HCT116 (cell line): ENCODE data around the gene GALNT5. TPM values are rescaled to one million over a fixed set of nuclear protein-coding genes. Genes with fewer than 3 reads are reported as not detected.

Experiments
- ATAC-seq: fragments of 200-7000 bp; cut with Tn5 transposase; 2 replicates; pipeline ENCODE4 v1.9.1; 2020; ENCODE audit warnings: mild to moderate bottlenecking, moderate library complexity
- BruUV-seq: library from RNA; stranded (reverse); fragments of 400-500 nt; replicated peaks from 2 replicates; lab custom pipeline; 2021; lab: Mats Ljungman, UMichigan
- CTCF ChIA-PET: fragments of 300-600 bp; sonication (Branson Sonifier 250); formaldehyde crosslinking; loops from one replicate; lab custom pipeline; 2021; ENCODE audit warnings: antibody characterized with exemption; lab: Charles Lee
- POLR2A ChIA-PET: fragments of 300-600, 350-600 bp; sonication (Branson Sonifier 250); formaldehyde crosslinking; loops from one replicate; lab custom pipeline; 2021; ENCODE audit warnings: antibody characterized with exemption; lab: Charles Lee
- RAD21 ChIA-PET, 2 experiments: fragments of 300-600 bp; sonication (Branson Sonifier 250); formaldehyde crosslinking; loops; one replicate each; lab custom pipeline; 2023; ENCODE audit warnings: low total read pairs in 2 of 2; ENCODE audit not compliant: uncharacterized antibody in 2 of 2, unreplicated experiment in 2 of 2, low non-redundant PET in 1 of 2; lab: Charles Lee
- DNase-seq: peaks from one replicate; pipeline ENCODE4 v3.0.0-alpha.2; 2010; ENCODE audit warnings: low read depth, low spot score
- H2AFZ ChIP-seq: fragments of 200-600 bp; shearing (Covaris generic), sonication (generic); 2 replicates; pipeline ENCODE4 v1.6.1; 2017; ENCODE audit warnings: low read depth, mixed run types, mixed read lengths, antibody characterized with exemption, low read length; ENCODE audit not compliant: poor library complexity, severe bottlenecking
- H3K27ac ChIP-seq: 2 replicates; pipeline ENCODE4 v1.5.1; 2012; ENCODE audit warnings: low read depth, low read length
- H3K27me3 ChIP-seq: fragments of 200-600 bp; sonication (generic); 2 replicates; pipeline ENCODE4 v1.6.1; 2016; ENCODE audit warnings: mixed run types, low read length, mixed read lengths; ENCODE audit not compliant: insufficient read depth
- H3K36me3 ChIP-seq, 2 experiments: fragments of 200-500 bp in 1 of 2; fragments of 200-600 bp in 1 of 2; sonication (Bioruptor generic) in 1 of 2; sonication (generic) in 1 of 2; 2 replicates each; pipeline versions ENCODE4 v1.5.1 to v1.6.1; 2014 to 2016; ENCODE audit warnings: low read length in 2 of 2, inconsistent platforms in 1 of 2, mixed read lengths in 1 of 2, mixed run types in 1 of 2; ENCODE audit not compliant: insufficient read depth in 2 of 2, control insufficient read depth in 1 of 2
- H3K4me1 ChIP-seq, 2 experiments: fragments of 200-600 bp in 1 of 2; sonication (generic) in 1 of 2; 2 replicates each; pipeline versions ENCODE4 v1.5.1 to v1.6.1; 2012 to 2017; ENCODE audit warnings: low read length in 2 of 2, inconsistent platforms in 1 of 2, mild to moderate bottlenecking in 1 of 2, mixed read lengths in 1 of 2, mixed run types in 1 of 2, moderate library complexity in 1 of 2; ENCODE audit not compliant: insufficient read depth in 2 of 2, control insufficient read depth in 1 of 2
- H3K4me2 ChIP-seq: fragments of 200-600 bp; sonication (generic); 2 replicates; pipeline ENCODE4 v1.6.1; 2017; ENCODE audit warnings: mixed run types, low read length, mixed read lengths
- H3K4me3 ChIP-seq, 2 experiments: fragments of 200-600 bp in 1 of 2; sonication (generic) in 1 of 2; replicated peaks in 1 of 2; 2 replicates each; pipeline ENCODE4 v1.5.1; 2011 to 2016; ENCODE audit warnings: low read length in 2 of 2, control low read depth in 1 of 2, low read depth in 1 of 2, mild to moderate bottlenecking in 1 of 2, mixed read lengths in 1 of 2, mixed run types in 1 of 2
- H3K79me2 ChIP-seq: fragments of 200-600 bp; sonication (generic); 2 replicates; pipeline ENCODE4 v1.6.1; 2017; ENCODE audit warnings: mild to moderate bottlenecking, mixed run types, low read length, moderate library complexity, mixed read lengths; ENCODE audit not compliant: insufficient read depth
- H3K9ac ChIP-seq: fragments of 200-600 bp; sonication (generic); 2 replicates; pipeline ENCODE4 v1.6.1; 2016; ENCODE audit warnings: low read length, mixed read lengths
- H3K9me2 ChIP-seq: fragments of 200-600 bp; sonication (generic), shearing (Covaris generic); 2 replicates; pipeline ENCODE4 v1.6.1; 2017; ENCODE audit warnings: mixed run types, mild to moderate bottlenecking, moderate library complexity; ENCODE audit not compliant: insufficient read depth
- H3K9me3 ChIP-seq, 2 experiments: fragments of 200-500 bp in 1 of 2; fragments of 200-600 bp in 1 of 2; sonication (Bioruptor generic) in 1 of 2; sonication (generic) in 1 of 2; 2 replicates each; pipeline ENCODE4 v1.6.1; 2014 to 2017; ENCODE audit warnings: low read length in 2 of 2, mixed read lengths in 2 of 2, inconsistent platforms in 1 of 2, low read depth in 1 of 2, mild to moderate bottlenecking in 1 of 2, mixed run types in 1 of 2, moderate library complexity in 1 of 2; ENCODE audit not compliant: control insufficient read depth in 1 of 2, insufficient read depth in 1 of 2
- H4K20me1 ChIP-seq: fragments of 200-600 bp; sonication (generic), shearing (Covaris generic); 2 replicates; pipeline ENCODE4 v1.6.1; 2017; ENCODE audit warnings: mixed run types, mild to moderate bottlenecking, moderate library complexity; ENCODE audit not compliant: insufficient read depth
- ATF3 ChIP-seq: IDR thresholded peaks from 2 replicates; pipeline ENCODE4 v1.6.1; 2012
- CEBPB ChIP-seq: IDR thresholded peaks from 2 replicates; pipeline ENCODE4 v1.6.1; 2012; ENCODE audit warnings: low read depth
- ELF1 ChIP-seq: IDR thresholded peaks from 2 replicates; pipeline ENCODE4 v1.6.1; 2012; ENCODE audit warnings: low read depth, borderline replicate concordance
- EZH2phosphoT487 ChIP-seq: fragments of 200-600 bp; IDR thresholded peaks from 2 replicates; pipeline ENCODE4 v1.6.1; 2018; ENCODE audit warnings: antibody characterized with exemption, borderline replicate concordance
- FOSL1 ChIP-seq: IDR thresholded peaks from 2 replicates; pipeline ENCODE4 v1.6.1; 2012; ENCODE audit warnings: low read depth
- JUND ChIP-seq: IDR thresholded peaks from 2 replicates; pipeline ENCODE4 v1.6.1; 2012
- POLR2A ChIP-seq: IDR thresholded peaks from 2 replicates; pipeline ENCODE4 v1.7.0; 2011; ENCODE audit warnings: borderline replicate concordance; ENCODE audit not compliant: insufficient read depth, insufficient read length; ENCODE audit errors: extremely low read depth
- POLR2AphosphoS5 ChIP-seq: IDR thresholded peaks from 2 replicates; pipeline ENCODE4 v1.6.1; 2011; ENCODE audit warnings: mild to moderate bottlenecking, low read depth, low read length, moderate library complexity
- REST ChIP-seq: IDR thresholded peaks from 2 replicates; pipeline ENCODE4 v1.6.1; 2012; ENCODE audit warnings: low read depth
- YY1 ChIP-seq: IDR thresholded peaks from 2 replicates; pipeline ENCODE4 v1.6.1; 2011; ENCODE audit warnings: low read length, low read depth, moderate library complexity, mild to moderate bottlenecking; ENCODE audit not compliant: insufficient replicate concordance; ENCODE audit errors: extremely low read depth
- intact Hi-C: fragments of 100-400 bp; cut with micrococcal nuclease; formaldehyde crosslinking; loops from 2 replicates; pipeline ENCODE4 v1.10.0; 2022
- total RNA-seq: library from RNA; stranded (reverse); gene quantifications from one replicate; pipeline ENCODE4 v1.2.1, GENCODE V29; 2021; ENCODE audit not compliant: unreplicated experiment

The GALNT5 gene
- total RNA-seq, 1 experiment from 2014 or later: 3.9 TPM

- Histone ChIP-seq H2AFZ (no peak overlapping the region), H3K27me3 (no peaks in the 10 kb centered on the region), H3K4me2 (no peak overlapping the region), H4K20me1 (no peaks in the 10 kb centered on the region), H3K9me2 (no peaks in the 10 kb centered on the region), H3K36me3 (no peaks in the 10 kb centered on the region), H3K4me3 (no peak overlapping the region), H3K9ac (no peak overlapping the region), H3K79me2 (no peaks in the 10 kb centered on the region), H3K4me1 (0 out of 4 replicates have a peak, but pooled peaks cover 0 to 5% of the 10 kb centered on the region in 2 experiments), H3K9me3 (no peaks in the 10 kb centered on the region), H3K27ac (no peak overlapping the region)
- no peak for DNase-seq
- BruUV-seq: no TSS peak
- TF ChIP-seq POLR2A (no peak), EZH2phosphoT487 (no peak), FOSL1 (no peak), POLR2AphosphoS5 (no peak)
- POLR2A ChIA-PET: no interaction called here
- intact Hi-C loops: loop anchor here (5.0 kb wide), 1 partner anchor 187 kb away; no protein-coding TSS in a partner anchor
- no peak for ATAC-seq
- CTCF ChIA-PET: interaction anchor here (1.2 to 3.6 kb wide), 2 partner anchors 22 to 31 kb away, joined by 3 to 29 read pairs; partner anchors contain the start of gene ERMN
- RAD21 ChIA-PET: no interaction called here
These were observed 47.6 kb downstream of the GALNT5 start for GRCh38 chr2:157304811-157305722.

- Histone ChIP-seq H3K27ac (no peak overlapping the region), H3K9me2 (no peaks in the 10 kb centered on the region), H3K4me1 (0 out of 4 replicates have a peak, but pooled peaks cover 0 to 5% of the 10 kb centered on the region in 2 experiments), H3K4me2 (no peak overlapping the region), H3K9me3 (no peaks in the 10 kb centered on the region), H2AFZ (no peak overlapping the region), H3K4me3 (no peak overlapping the region), H4K20me1 (no peaks in the 10 kb centered on the region), H3K9ac (no peak overlapping the region), H3K27me3 (no peaks in the 10 kb centered on the region), H3K79me2 (no peaks in the 10 kb centered on the region), H3K36me3 (no peaks in the 10 kb centered on the region)
- ChIA-PET POLR2A (no interaction called here), RAD21 (no interaction called here), CTCF (interaction anchor here (1.2 to 3.6 kb wide), 2 partner anchors 21 to 31 kb away, joined by 3 to 29 read pairs; partner anchors contain the start of gene ERMN)
- BruUV-seq: no TSS peak
- TF ChIP-seq ELF1 (no peak), CEBPB (no peak), REST (no peak), POLR2A (no peak), JUND (no peak), ATF3 (no peak), YY1 (no peak)
- ATAC-seq (no peak), DNase-seq (no peak)
- intact Hi-C loops: no loop called here
These were observed 48.2 kb downstream of the GALNT5 start for GRCh38 chr2:157305723-157306110.
